ENCODE measurements around the gene TNC.

The TNC gene

DNA sequence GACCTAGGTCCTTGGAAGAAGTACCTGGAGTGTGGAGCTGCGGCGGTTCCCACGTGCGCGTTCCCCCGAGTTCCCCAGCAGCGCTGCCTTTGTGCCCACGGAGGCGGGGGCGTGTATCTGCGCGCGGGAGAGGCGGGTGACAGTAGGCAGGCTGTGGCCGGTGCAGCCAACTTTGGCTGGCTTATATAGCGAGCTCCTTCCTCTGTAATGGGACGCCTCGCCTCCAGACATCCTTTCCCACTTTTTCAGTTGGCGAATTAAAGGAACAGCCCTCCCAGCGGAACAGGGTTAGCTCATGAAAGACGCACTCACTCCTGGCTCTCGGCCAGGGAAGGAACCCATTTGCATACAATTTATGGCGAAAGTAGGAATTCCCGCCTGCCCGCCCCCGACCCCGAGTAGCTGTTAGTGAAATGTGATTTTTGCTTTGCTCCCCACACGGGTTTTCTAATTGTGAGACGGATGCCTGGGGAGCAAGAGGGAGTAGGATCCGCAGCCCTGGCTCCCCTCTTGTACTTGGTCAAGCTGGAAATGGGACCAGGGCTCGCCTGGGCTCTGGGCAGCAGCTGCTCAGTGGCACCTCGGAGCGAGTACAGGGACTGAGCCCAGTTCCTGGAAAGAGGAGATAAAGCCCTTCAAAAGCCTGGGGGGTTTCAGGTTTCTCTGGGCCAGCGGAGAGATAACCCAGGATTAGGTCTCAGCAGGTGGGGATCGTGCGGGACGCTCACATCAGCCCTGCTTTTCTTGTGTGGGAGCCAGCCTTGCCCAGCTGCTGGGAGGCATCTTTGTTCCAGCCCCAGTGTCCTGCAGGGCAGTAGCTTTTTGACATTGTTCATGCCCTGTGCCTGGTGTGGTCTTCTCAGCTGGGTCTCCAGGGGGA lies at the start of gene TNC:
TSS of gene TNC (minus strand) at position 159 of the 880 bp plus-strand sequence. CDS start 27,139 bp downstream, outside the sequence.
- no peak for DNase-seq

- DNase-seq: no peak
Observed at GRCh38 chr9:115167175-115167574, 49.2 kb upstream of the TNC start.

DNA sequence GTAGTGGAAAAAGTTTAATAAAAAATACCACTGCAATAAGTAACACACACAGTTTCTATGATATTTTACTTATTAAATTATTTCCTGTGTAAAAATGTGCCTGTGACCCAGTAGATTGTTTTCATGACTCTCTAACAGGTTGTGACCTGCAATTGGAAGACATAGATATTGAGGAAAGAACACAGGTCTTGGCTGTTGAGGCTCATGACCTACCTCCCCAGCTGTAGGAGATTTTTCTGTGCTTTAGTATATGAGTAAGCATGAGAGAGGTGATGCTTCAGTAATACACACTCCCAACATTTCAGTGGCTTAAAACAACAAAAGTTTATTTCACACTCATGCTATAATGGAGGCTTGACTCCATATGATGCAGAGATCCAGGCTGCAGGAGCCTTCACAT lies 47.3 kb upstream of the TNC start:
- DNase-seq: no peak

DNA sequence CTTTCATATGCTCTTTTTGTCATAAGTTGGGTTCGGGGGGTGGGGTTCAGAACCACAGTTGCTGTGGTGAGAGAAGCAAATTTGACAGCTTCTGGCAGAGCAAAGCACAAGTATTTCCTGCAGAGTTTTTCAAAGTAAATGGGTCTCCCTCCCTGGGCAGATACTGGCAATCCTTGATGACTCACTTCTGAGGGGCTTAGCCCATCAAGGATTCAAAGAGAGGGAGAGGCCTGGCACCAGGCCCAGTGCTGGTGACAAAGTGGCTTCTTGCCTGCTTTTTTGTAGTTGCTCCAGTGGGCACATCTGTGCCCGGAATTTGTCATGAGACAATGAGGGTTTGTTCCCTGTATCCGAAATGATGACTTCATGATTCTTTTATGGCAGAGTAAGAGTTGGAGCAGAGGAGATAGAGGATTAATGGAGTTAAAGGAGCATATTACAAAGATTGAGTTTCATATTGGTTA lies 46.6 kb upstream of the TNC start:
- no peak for DNase-seq

GRCh38 chr9:115162946-115163345 lies 45.0 kb upstream of the TNC start:
- no peak for DNase-seq

GRCh38 chr9:115161446-115161845 lies 43.5 kb upstream of the TNC start:
- no peak for DNase-seq

DNA sequence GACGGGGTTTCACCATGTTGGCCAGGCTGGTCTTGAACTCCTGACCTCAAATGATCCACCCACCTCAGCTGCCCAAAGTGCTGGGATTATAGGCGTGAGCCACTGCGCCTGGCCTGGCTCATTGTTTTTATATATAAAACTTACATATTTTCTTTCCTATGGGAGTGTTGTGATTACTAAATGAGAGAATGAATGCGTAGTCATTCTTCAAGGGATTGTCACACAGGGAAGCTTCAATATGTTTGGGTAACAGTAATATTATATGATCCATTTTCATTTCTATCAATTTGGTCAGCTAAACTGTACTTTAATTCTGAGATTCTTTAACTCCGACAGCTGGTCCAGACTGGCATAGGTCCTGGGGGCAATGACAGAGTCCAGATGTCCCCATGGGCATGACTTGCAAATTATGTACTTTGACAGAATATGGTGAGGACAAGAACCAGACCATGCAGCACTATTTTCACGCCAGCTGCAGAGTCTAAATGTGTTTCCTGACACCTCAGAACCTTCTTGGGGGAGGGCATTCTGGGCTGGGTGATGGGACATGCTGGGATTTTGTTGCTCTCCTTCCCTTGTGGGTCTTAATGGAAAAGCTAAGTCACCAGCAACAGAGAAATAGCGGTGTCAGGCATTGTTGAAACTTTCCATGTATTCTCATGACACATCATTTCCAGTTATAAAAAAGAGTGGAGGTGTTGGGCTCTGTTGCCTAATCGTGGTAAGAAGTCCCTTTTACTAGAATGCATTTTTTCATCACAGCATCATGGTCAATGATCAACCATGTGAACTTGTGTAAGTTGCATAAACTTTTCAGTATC lies 40.9 kb upstream of the TNC start:
- DNase-seq: no peak

- DNase-seq: no peak
Observed at GRCh38 chr9:115157245-115157674, 39.3 kb upstream of the TNC start.

- DNase-seq: no peak
Observed at GRCh38 chr9:115155037-115155436, 37.1 kb upstream of the TNC start.

DNA sequence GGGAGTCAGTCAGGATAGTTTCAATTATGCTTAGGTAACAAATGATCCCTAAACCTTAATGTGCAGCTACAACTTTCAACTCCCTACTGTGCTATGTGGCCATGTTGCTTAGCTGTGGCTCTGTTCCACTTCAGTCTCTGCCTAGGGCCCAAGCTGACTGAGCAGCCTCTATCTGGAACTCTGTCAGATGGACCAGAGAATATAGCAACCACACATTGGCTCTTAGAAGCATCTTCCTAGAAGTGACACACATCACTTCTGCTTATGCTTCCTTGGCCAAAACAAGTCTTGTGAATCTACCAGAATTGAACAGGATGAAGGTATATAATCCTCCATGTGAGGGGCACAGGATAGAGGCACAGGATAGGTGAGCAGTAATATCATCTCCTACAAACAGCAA lies 36.7 kb upstream of the TNC start:
- no peak for DNase-seq

DNA sequence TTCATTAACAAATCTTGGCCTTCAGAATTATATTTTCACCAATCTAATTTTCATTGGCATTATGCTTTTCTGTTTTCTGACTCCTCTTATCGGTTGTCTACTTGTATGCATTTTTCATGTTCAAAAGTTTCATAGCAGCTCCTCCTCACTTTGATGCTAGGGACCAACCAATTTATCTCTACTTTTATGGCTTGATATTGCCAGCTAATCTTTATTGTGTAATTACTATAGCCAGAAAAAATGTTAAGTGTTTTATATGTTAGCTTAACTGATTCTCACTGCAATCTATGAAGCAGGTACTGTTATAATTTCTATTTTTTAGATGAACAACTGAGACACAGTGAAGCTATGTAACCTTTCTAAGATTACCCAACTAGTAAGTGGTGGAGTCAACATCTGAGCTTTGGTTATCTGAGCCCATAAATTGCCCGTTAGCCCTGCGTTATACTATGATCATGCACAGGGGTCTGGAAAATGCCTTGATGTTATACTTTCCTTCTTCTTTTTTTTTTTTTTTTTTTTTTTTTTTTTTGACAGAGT lies 34.4 kb upstream of the TNC start:
- DNase-seq: no peak

DNA sequence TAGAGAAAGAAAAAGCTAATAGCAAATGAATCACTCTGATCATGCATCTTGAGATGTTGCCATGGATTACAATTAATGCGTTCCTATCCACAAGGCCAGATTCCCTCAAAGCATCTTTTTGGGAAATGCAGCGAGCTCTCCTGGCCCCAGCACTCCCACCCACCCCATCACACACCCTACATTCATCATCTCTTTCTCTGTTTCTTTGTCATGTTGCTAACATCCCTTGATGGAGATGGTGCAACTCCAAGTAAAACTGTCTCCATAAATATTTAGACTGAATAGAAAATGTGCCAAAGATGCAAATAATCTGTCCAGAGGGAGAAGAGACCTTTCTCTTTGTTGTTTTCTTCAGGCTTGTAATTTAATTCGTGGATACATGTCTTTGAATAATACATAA lies 30.8 kb upstream of the TNC start:
- no peak for DNase-seq

GRCh38 chr9:115146581-115147021 lies 28.6 kb upstream of the TNC start:
- DNase-seq: no peak

GRCh38 chr9:115144706-115145105 lies 26.7 kb upstream of the TNC start:
- no peak for DNase-seq

- no peak for DNase-seq
Observed at GRCh38 chr9:115143689-115144088, 25.7 kb upstream of the TNC start.

DNA sequence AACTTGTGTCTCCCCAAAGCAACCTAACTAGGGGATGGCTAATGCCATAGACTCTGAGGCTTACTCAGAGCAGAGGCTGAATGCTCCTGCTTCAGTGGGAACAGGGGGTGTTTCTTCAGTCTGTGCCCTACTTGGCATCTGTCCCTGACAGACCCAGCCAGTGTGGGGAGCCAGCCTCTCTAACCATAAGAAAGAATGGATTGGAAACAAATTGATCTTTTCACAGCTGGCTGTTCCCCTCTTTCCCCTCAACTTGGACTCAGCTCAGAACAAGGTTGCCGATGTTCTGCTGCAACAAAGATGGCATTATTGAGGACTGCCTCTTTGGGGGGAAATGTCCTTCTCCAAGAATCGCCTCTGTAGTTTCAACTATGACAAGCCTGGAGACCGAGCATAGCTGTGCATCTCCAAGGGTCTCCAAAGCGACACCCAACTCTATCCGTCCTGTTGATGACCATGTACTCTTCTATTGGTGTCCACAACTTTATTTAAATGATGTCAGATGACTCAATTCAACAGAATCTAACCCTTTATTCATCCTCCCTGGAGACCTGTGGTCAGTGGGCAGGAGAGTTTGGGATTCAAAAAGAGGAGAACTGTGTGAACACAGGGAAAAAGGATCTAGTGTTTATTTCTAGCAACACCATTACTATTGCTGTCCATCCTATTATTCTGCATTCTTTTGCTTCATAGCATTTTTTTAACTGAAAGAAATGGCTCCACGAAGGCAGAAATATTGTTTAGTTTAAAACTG lies 24.7 kb upstream of the TNC start:
- DNase-seq: no peak

DNA sequence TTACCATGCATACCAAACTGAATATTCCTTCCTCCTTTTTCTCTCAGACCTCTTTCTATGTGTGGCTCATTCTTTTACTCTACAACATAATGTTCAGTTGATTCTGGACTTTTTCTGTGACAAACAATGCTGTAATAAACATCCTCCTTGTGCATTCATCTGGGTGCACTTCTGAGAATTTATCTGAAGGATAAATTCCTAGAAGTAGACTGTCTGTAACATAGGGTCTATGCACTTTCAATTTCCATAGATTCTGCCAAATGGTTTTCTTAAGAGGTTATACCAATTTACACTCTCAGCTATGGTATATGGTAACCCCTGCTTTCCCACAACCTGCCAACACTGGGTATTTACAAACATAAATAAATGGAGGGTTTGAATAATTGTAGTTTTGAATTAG lies 24.1 kb upstream of the TNC start:
- no peak for DNase-seq

GRCh38 chr9:115141612-115142011 lies 23.7 kb upstream of the TNC start:
- no peak for DNase-seq

DNA sequence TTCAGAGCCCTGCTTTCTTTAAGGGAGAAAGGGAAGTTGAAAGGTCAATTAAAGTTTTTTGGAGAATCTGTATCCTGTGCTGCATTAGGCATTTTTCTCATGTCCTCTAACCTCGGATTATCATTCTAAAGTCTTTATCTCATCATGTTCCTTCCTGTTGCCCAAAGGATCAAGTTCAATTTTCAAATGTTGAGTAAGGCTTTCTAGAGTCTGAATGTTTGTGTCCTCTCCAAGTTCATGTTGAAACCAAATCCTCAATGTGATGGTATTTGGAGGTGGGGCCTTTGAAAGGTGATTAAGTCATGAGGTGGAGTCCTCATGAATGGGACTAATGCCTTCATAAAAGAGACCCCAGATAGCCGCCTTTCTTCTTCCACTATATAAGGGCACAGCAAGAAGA lies 20.2 kb upstream of the TNC start:
- no peak for DNase-seq

- DNase-seq: no peak
Observed at GRCh38 chr9:115137526-115137925, 19.6 kb upstream of the TNC start.

GRCh38 chr9:115135821-115136778 lies 18.1 kb upstream of the TNC start:
- no peak for DNase-seq

- no peak for DNase-seq
Observed at GRCh38 chr9:115134941-115135340, 17.0 kb upstream of the TNC start.

All from CD4-positive, alpha-beta T cell treated with Interleukin-10 for 1 hour (primary cell).